ENCODE data around the gene PRKCSH.
"Not testable (repeated sequence)": the region's sequence is repeated elsewhere in the genome, so short reads cannot be mapped to it uniquely, and the experiment has no call there.

The PRKCSH gene

DNA sequence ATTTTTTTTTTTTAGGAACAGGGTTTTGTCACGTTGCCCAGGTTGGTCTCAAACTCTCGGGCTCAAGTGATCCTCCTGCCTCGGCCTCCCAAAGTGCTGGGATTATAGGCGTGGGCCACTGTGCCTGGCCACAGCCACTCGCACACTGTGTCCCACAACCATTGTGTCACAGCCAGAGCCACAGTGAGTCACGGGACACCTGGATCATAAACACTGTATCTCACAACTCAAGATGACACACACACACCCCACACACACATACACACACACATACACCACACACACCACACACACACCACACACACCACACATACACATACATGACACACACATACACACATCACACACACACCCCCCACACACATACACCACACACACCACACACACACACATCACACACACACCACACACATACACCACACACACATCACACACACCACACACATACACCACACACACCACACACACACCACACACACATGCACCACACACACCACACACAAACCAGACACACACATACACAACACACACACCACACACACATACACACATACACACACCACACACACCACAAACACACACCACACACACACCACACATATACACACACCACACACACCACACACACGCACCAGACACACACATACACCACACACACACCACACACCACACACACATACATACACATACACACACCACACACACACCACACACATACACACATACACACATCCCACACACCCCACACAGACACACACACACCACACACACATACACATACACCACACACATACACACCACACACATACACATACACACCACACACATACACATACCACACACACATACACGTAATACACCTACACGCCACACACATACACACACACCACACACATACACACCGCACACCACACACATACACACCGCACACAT, 29.2 kb downstream of the PRKCSH start:
- POLR2A ChIA-PET: no interaction called here
- TF ChIP-seq FOXK2 (IDR thresholded peaks at IDR 0.05): no peak
- TF ChIP-seq FOXA1 (IDR thresholded peaks at IDR 0.05): no peak
- TF ChIP-seq HDGF (IDR thresholded peaks at IDR 0.05; ENCODE audit: borderline replicate concordance): no peak
- TF ChIP-seq LEF1 (IDR thresholded peaks at IDR 0.05; ENCODE audit: borderline replicate concordance): no peak
- TF ChIP-seq BHLHE40 (IDR thresholded peaks at IDR 0.05; ENCODE audit: borderline replicate concordance): no peak
- TF ChIP-seq CTBP1 (IDR thresholded peaks at IDR 0.05; ENCODE audit: borderline replicate concordance): no peak
- no peak for TF ChIP-seq ELF4 (IDR thresholded peaks at IDR 0.05)
- TF ChIP-seq NFRKB (IDR thresholded peaks at IDR 0.05): no peak
- no peak for TF ChIP-seq FOXM1 (IDR thresholded peaks at IDR 0.05; ENCODE audit: borderline replicate concordance)
- TF ChIP-seq, protein P1, sequence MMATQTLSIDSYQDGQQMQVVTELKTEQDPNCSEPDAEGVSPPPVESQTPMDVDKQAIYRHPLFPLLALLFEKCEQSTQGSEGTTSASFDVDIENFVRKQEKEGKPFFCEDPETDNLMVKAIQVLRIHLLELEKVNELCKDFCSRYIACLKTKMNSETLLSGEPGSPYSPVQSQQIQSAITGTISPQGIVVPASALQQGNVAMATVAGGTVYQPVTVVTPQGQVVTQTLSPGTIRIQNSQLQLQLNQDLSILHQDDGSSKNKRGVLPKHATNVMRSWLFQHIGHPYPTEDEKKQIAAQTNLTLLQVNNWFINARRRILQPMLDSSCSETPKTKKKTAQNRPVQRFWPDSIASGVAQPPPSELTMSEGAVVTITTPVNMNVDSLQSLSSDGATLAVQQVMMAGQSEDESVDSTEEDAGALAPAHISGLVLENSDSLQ (IDR thresholded peaks at IDR 0.05): no peak
- TF ChIP-seq SUZ12 (IDR thresholded peaks at IDR 0.05): no peak
- TF ChIP-seq ZNF384 (IDR thresholded peaks at IDR 0.05): no peak
- TF ChIP-seq TARDBP (IDR thresholded peaks at IDR 0.05): no peak
- no peak for TF ChIP-seq SP1 (IDR thresholded peaks at IDR 0.05)
- no peak for TF ChIP-seq ARNT (IDR thresholded peaks at IDR 0.05)
- no peak for DNase-seq (ENCODE audit: extremely low spot score)
- CTCF ChIA-PET: no interaction called here

DNA sequence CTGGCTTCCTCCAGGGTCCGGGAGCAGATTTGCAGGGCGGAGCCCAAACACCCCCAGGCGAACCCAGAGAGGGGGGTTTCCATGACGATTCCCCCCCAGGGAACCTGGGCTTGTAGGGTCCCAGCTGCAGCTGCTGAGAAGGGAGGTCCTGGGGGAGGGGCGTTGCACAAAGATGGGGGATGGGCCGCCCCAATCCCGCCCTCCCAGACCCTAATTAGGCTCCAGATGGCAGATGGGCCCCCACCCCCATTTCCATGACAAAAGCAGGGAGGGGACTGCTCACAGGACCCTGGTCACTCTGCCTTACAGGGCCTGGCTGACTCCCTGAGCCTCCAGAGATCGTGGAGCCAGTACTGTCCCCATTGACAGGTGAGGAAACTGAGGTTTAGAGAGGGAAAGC, 30.2 kb downstream of the PRKCSH start:
- ChIA-PET CTCF (no interaction called here), POLR2A (no interaction called here)
- TF ChIP-seq BHLHE40 (IDR thresholded peaks at IDR 0.05; ENCODE audit: borderline replicate concordance) (no peak), ELF4 (IDR thresholded peaks at IDR 0.05) (no peak), TARDBP (IDR thresholded peaks at IDR 0.05) (no peak), FOXK2 (IDR thresholded peaks at IDR 0.05) (no peak), NFRKB (IDR thresholded peaks at IDR 0.05) (no peak), SUZ12 (IDR thresholded peaks at IDR 0.05) (no peak), FOXM1 (IDR thresholded peaks at IDR 0.05; ENCODE audit: borderline replicate concordance) (no peak), FOXA1 (IDR thresholded peaks at IDR 0.05) (no peak), ARNT (IDR thresholded peaks at IDR 0.05) (no peak), LEF1 (IDR thresholded peaks at IDR 0.05; ENCODE audit: borderline replicate concordance) (no peak), HDGF (IDR thresholded peaks at IDR 0.05; ENCODE audit: borderline replicate concordance) (no peak), L3MBTL2 (conservative IDR thresholded peaks at IDR 0.05) (no peak), SP1 (IDR thresholded peaks at IDR 0.05) (no peak), CTBP1 (IDR thresholded peaks at IDR 0.05; ENCODE audit: borderline replicate concordance) (no peak), ZNF384 (IDR thresholded peaks at IDR 0.05) (no peak)
- TF ChIP-seq, protein P1 (IDR thresholded peaks at IDR 0.05): no peak
- DNase-seq (ENCODE audit: extremely low spot score): no peak

DNA sequence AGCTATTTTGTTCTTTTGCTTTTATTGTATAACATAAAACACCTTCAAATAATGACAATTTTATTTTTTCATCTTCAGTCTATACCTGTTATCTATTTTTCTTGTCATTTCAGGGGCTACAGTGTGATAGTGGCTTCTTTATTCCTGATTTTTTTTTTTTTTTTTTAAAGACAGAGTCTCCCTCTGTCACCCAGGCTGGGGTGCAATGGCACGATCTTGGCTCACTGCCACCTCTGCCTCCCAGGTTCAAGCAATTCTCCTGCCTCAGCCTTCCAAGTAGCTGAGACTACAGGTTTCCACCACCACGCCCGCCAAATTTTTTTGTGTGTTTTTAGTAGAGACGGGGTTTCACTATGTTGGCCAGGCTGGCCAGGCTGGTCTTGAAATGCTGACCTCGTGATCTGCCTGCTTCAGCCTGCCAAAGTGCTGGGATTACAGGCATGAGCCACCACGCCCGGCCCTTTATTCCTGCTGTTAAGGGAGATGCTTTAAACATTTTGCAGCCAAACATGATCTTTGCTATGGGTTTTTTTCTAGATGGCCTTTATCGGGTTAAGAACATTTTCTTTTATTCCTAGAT, 32.9 kb downstream of the PRKCSH start:
- POLR2A ChIA-PET; DNase-seq (ENCODE audit: extremely low spot score): not testable (repeated sequence)
- CTCF ChIA-PET: interaction anchor here (2.0 kb wide), 1 partner anchor 14 kb away, joined by 9 read pairs; no protein-coding TSS in a partner anchor

DNA sequence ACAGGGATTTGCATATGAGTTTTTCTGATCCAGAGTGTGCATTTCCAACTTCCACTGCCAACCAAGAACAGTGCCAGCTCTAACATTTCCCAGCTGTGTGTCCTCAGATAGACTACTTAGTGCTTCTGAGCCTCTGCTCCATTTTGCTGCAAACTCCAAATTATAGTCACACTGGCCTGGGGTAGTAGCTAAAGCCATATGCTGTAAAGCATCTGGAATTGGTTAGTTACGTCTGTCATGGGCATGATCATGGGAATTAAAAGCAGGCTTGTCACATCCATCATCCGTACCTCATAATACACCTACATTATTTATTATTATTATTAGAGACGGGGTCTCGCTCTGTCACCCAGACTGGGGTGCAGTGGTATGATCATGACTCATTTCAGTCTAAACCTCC, 38.3 kb downstream of the PRKCSH start:
- CTCF ChIA-PET: interaction anchor here (1.5 kb wide), 1 partner anchor 92 kb away, joined by 3 read pairs; no protein-coding TSS in a partner anchor
- POLR2A ChIA-PET: no interaction called here
- TF ChIP-seq LEF1 (IDR thresholded peaks at IDR 0.05; ENCODE audit: borderline replicate concordance) (no peak), FOXM1 (IDR thresholded peaks at IDR 0.05; ENCODE audit: borderline replicate concordance) (no peak), CTBP1 (IDR thresholded peaks at IDR 0.05; ENCODE audit: borderline replicate concordance) (no peak), ELF4 (IDR thresholded peaks at IDR 0.05) (no peak), TARDBP (IDR thresholded peaks at IDR 0.05) (no peak), SUZ12 (IDR thresholded peaks at IDR 0.05) (no peak), SP1 (IDR thresholded peaks at IDR 0.05) (no peak), FOXA1 (IDR thresholded peaks at IDR 0.05) (no peak), ARNT (IDR thresholded peaks at IDR 0.05) (no peak), BHLHE40 (IDR thresholded peaks at IDR 0.05; ENCODE audit: borderline replicate concordance) (no peak), NFRKB (IDR thresholded peaks at IDR 0.05) (no peak), L3MBTL2 (conservative IDR thresholded peaks at IDR 0.05) (no peak), ZNF384 (IDR thresholded peaks at IDR 0.05) (no peak), HDGF (IDR thresholded peaks at IDR 0.05; ENCODE audit: borderline replicate concordance) (no peak), FOXK2 (IDR thresholded peaks at IDR 0.05) (no peak)
- TF ChIP-seq, protein P1 (IDR thresholded peaks at IDR 0.05): no peak
- no peak for DNase-seq (ENCODE audit: extremely low spot score)

DNA sequence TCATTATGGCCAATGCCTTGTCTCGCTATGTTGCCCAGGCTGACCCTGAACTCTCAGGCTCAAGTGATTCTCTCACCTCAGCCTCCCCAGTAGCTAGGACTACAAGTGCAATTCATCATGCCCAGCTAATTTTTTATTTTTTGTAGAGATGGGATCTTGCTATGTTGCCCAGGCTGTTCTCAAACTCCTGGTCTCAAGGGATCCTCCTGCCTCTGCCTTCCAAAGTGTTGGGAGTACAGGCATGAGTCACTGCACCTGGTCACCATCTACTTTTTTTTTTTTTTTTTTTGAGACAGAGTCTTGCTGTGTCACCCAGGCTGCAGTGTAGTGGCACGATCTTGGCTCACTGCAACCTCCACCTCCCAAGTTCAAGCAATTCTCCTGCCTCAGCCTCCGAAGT, 39.9 kb downstream of the PRKCSH start:
- DNase-seq (ENCODE audit: extremely low spot score); CTCF ChIA-PET; POLR2A ChIA-PET: not testable (repeated sequence)

DNA sequence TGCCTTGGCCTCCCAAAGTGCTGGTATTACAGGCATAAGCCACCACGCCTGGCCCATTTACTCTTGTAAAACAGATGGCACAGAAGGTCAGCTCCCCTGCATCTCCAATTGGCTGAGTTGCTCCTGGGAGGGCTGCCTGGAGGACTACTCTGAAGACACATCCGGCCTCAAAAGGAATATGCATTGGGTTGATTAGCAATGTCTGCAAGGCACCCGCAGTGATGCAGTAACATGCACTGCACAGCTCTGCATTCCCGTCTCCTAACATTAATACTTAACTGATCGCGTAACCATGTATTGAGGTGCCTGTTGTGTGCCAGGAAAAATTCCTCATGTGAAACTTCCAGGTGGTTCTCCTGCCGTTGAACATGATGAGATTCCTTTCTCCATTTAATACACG, 40.4 kb downstream of the PRKCSH start:
- ChIA-PET POLR2A (no interaction called here), CTCF (no interaction called here)
- TF ChIP-seq ELF4 (IDR thresholded peaks at IDR 0.05) (no peak), CTBP1 (IDR thresholded peaks at IDR 0.05; ENCODE audit: borderline replicate concordance) (no peak), LEF1 (IDR thresholded peaks at IDR 0.05; ENCODE audit: borderline replicate concordance) (no peak), TARDBP (IDR thresholded peaks at IDR 0.05) (no peak), SP1 (IDR thresholded peaks at IDR 0.05) (no peak), ZNF384 (IDR thresholded peaks at IDR 0.05) (no peak), L3MBTL2 (conservative IDR thresholded peaks at IDR 0.05) (no peak), BHLHE40 (IDR thresholded peaks at IDR 0.05; ENCODE audit: borderline replicate concordance) (no peak), SUZ12 (IDR thresholded peaks at IDR 0.05) (no peak), NFRKB (IDR thresholded peaks at IDR 0.05) (no peak), FOXA1 (IDR thresholded peaks at IDR 0.05) (no peak), ARNT (IDR thresholded peaks at IDR 0.05) (no peak), FOXM1 (IDR thresholded peaks at IDR 0.05; ENCODE audit: borderline replicate concordance) (no peak), FOXK2 (IDR thresholded peaks at IDR 0.05) (no peak)
- TF ChIP-seq, protein P1 (IDR thresholded peaks at IDR 0.05): no peak
- no peak for DNase-seq (ENCODE audit: extremely low spot score)

All from HEK293T (cell line).